ENCODE measurements around the gene OR51S1.
"Not testable (repeated sequence)": the region's sequence is repeated elsewhere in the genome, so short reads cannot be mapped to it uniquely, and the experiment has no call there.

Gene OR51S1

GRCh38 chr11:4848908-4849532, at the start of gene OR51S1:
TSS of gene OR51S1 (minus strand) at chr11:4849208. CDS start at chr11:4849208, 0 bp downstream.
- no peak for DNase-seq

- no peak for DNase-seq
Measured at GRCh38 chr11:4891996-4892640, 43.1 kb upstream of the OR51S1 start.

- DNase-seq, result no peak
Measured at GRCh38 chr11:4890279-4890678, 41.3 kb upstream of the OR51S1 start.

- DNase-seq, result no peak
Measured at GRCh38 chr11:4887591-4887990, 38.6 kb upstream of the OR51S1 start.

GRCh38 chr11:4886186-4886585, 37.2 kb upstream of the OR51S1 start:
- no peak for DNase-seq

- no peak for DNase-seq
Measured at GRCh38 chr11:4884361-4884760, 35.4 kb upstream of the OR51S1 start.

- no peak for DNase-seq
Measured at GRCh38 chr11:4882543-4882942, 33.5 kb upstream of the OR51S1 start.

GRCh38 chr11:4881860-4882500, 33.0 kb upstream of the OR51S1 start, which contains the start of gene OR51T1:
TSS of gene OR51T1 (plus strand) at chr11:4881900. CDS start at chr11:4881900, 0 bp downstream.
- no peak for DNase-seq

- DNase-seq, result no peak
Measured at GRCh38 chr11:4881188-4881587, 32.2 kb upstream of the OR51S1 start.

- DNase-seq, result no peak
Measured at GRCh38 chr11:4865855-4866254, 16.8 kb upstream of the OR51S1 start.

GRCh38 chr11:4863876-4864275, 14.9 kb upstream of the OR51S1 start:
- DNase-seq, result no peak

GRCh38 chr11:4862447-4863236, 13.6 kb upstream of the OR51S1 start:
- DNase-seq, result no peak

GRCh38 chr11:4854286-4854685, 5.3 kb upstream of the OR51S1 start:
- DNase-seq, result not testable (repeated sequence)

GRCh38 chr11:4851033-4851432, 2.0 kb upstream of the OR51S1 start:
- no peak for DNase-seq

GRCh38 chr11:4839851-4840549, 9.0 kb downstream of the OR51S1 start:
- no peak for DNase-seq

- no peak for DNase-seq
Measured at GRCh38 chr11:4830909-4831308, 18.1 kb downstream of the OR51S1 start.

- DNase-seq, result no peak
Measured at GRCh38 chr11:4830346-4830745, 18.7 kb downstream of the OR51S1 start.

GRCh38 chr11:4826425-4826824, 22.6 kb downstream of the OR51S1 start:
- DNase-seq, result no peak

- DNase-seq, result no peak
Measured at GRCh38 chr11:4825132-4825531, 23.9 kb downstream of the OR51S1 start.

GRCh38 chr11:4821021-4821420, 28.0 kb downstream of the OR51S1 start, which contains the start of gene OR51F2:
TSS of gene OR51F2 (plus strand) at chr11:4821321. CDS start at chr11:4821422, 101 bp downstream.
- no peak for DNase-seq

GRCh38 chr11:4809246-4809645, 39.8 kb downstream of the OR51S1 start:
- no peak for DNase-seq

- DNase-seq, result no peak
Measured at GRCh38 chr11:4808476-4808875, 40.5 kb downstream of the OR51S1 start.
